Effector memory CD8-positive, alpha-beta T cell (primary cell): ENCODE results near the gene UBE2H.
"Not testable (repeated sequence)": the region's sequence is repeated elsewhere in the genome, so short reads cannot be mapped to it uniquely, and the experiment has no call there.

Experiments
- ATAC-seq: fragments of 150-1000 bp; cut with Tn5 transposase; replicated peaks from 2 replicates; pipeline ENCODE4 v1.10.0; 2021; ENCODE audit warnings: mild to moderate bottlenecking, moderate library complexity
- DNase-seq, 3 experiments: peaks; one replicate each; pipeline ENCODE4 v3.0.0; 2021
- H3K27ac Mint-ChIP-seq, 2 donors: one replicate each; pipeline ENCODE4 v1.8.0; 2022; ENCODE audit warnings: mild to moderate bottlenecking in 2 of 2, mixed read lengths in 2 of 2, moderate library complexity in 2 of 2
- H3K27me3 Mint-ChIP-seq, 2 donors: one replicate each; pipeline ENCODE4 v1.8.0; 2022; ENCODE audit warnings: mixed read lengths in 2 of 2
- H3K36me3 Mint-ChIP-seq: one replicate; pipeline ENCODE4 v1.8.0; 2022; ENCODE audit warnings: mild to moderate bottlenecking, moderate library complexity, mixed read lengths; ENCODE audit not compliant: insufficient read depth
- H3K4me1 Mint-ChIP-seq, 2 donors: one replicate each; pipeline ENCODE4 v1.8.0; 2022; ENCODE audit warnings: low read depth in 2 of 2, mixed read lengths in 2 of 2
- H3K4me3 Mint-ChIP-seq, 2 donors: one replicate each; pipeline ENCODE4 v1.8.0; 2022; ENCODE audit warnings: mild to moderate bottlenecking in 2 of 2, mixed read lengths in 2 of 2, moderate library complexity in 2 of 2
- H3K9me3 Mint-ChIP-seq, 2 donors: one replicate each; pipeline ENCODE4 v1.8.0; 2022; ENCODE audit warnings: mixed read lengths in 2 of 2

The UBE2H gene

DNA sequence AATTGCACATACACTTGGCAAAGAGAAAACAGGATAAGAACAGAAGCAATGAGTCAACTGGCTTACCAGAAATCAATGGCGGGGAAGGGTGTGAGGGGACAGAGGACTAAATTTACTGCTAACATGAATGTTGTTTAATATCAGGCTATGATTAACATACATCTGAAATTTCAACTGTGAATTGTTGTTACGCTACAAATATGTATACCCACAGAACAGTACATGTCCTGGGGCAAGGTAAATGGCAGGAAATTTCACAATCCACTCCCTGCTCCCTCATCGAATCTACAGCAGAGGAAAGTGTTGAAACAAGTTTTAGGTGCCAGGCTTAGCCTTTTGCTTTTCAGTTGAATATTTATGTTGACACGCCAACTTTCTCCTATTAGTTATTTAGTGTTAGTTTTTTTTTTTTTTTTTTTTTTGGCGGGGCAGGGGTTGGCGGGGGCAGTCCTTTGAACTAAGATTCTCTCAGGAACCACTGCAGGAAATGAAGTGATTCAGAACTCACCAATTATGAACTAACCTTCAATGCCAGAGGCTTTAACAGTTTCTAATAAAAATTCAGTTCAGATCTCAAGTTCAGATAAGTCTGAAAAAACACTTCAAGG lies 99.0 kb downstream of the UBE2H start:
- Mint-ChIP-seq H3K27ac (peak overlapping the region in 1 of 2 donors; percentile 24), H3K9me3 (no peaks in the 10 kb centered on the region), H3K4me1 (peaks cover 20 to 26% of the 10 kb centered on the region in 2 donors), H3K27me3 (no peaks in the 10 kb centered on the region), H3K36me3 (peaks cover 17% of the 10 kb centered on the region), H3K4me3 (peak overlapping the region in 1 of 2 donors; percentile 14)
- ATAC-seq (no peak), DNase-seq (no peak)

DNA sequence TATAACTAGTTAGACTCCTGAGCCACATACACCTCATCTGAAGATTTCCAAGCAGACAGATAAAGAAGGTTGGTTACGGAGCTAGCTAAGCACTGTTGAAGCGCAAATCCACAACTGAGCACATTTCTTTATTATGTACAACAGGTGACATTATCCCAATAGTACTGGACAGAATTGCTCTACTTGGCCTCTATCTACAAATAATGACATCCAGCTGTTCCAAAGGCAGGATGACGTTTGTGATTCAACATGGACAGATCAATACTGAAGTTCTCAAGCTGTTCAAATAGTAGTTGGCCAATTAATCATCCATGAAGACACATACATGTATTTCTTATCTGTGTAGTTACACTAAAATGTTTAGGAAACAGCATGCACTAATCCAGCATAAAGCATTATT lies 101.0 kb downstream of the UBE2H start:
- Mint-ChIP-seq H3K27ac (no peak overlapping the region), H3K4me3 (no peak overlapping the region), H3K4me1 (peaks cover 26 to 31% of the 10 kb centered on the region in 2 donors), H3K9me3 (no peaks in the 10 kb centered on the region), H3K27me3 (no peaks in the 10 kb centered on the region), H3K36me3 (peaks cover 20% of the 10 kb centered on the region)
- DNase-seq (no peak), ATAC-seq (no peak)

DNA sequence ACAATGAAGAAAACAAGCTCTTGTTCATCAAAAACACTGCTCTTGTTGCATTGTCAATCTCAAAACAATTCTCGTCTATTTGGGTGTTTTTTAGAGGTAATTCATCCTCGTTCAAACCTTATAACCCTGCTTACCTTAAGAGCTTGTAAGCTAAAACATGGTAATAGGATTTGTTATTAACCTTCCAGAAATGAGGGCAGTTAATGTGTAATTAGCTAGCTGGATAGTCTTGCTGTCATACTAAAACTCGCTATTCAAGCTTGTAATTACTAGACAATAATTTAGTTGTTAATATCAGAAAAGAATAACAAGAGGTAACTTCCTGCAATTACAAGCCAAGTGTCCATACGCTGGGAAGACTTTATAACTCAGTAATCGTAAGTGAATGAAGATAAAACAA lies 101.6 kb downstream of the UBE2H start:
- H3K36me3 Mint-ChIP-seq = peaks cover 18% of the 10 kb centered on the region
- H3K4me1 Mint-ChIP-seq = peaks cover 25 to 27% of the 10 kb centered on the region in 2 donors
- H3K4me3 Mint-ChIP-seq = no peak overlapping the region
- H3K27me3 Mint-ChIP-seq = no peaks in the 10 kb centered on the region
- no peak overlapping the region for H3K27ac Mint-ChIP-seq
- DNase-seq = no peak
- ATAC-seq = no peak
- no peaks in the 10 kb centered on the region for H3K9me3 Mint-ChIP-seq

DNA sequence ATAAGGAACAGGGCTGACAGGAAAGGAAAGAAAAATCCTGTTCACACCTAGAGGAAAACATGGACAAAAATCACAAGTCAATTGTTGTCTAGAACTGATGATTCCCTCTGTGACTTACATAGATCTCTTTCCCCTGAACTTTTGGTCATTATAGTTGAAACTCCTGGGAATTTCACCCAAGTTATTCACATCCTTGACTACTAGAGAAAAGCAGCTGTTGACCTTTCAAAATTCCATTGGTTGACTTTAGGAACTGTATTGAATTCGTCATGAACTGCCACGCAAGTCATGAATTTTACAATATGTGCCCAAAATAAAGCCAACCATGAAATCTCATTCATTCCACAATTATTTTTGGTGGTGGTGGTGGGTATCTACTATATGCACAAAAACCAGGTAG lies 104.3 kb downstream of the UBE2H start:
- ATAC-seq (no peak), DNase-seq (no peak)
- Mint-ChIP-seq H3K9me3 (no peaks in the 10 kb centered on the region), H3K4me1 (peaks cover 20 to 25% of the 10 kb centered on the region in 2 donors), H3K27me3 (no peaks in the 10 kb centered on the region), H3K27ac (no peak overlapping the region), H3K36me3 (peaks cover 13% of the 10 kb centered on the region), H3K4me3 (no peak overlapping the region)

DNA sequence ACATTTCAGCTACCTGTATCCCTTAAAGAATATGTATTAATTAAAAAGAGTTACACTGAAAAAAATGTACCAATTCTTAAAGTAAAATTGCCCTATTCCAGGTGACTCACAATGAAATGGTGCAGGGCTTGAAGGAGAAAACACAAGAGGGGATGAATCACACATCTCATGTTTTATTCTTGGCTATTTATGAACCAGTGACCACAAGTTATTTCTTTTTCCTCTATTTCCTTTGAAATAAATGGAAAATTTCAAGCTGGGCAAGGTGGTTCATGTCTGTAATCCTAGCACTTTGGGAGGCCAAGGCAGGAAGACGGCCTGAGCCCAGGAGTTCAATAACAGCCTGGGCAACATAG lies 106.8 kb downstream of the UBE2H start:
- no peak for DNase-seq
- no peaks in the 10 kb centered on the region for H3K27me3 Mint-ChIP-seq
- ATAC-seq = no peak
- H3K4me3 Mint-ChIP-seq = no peak overlapping the region
- H3K9me3 Mint-ChIP-seq = no peaks in the 10 kb centered on the region
- H3K36me3 Mint-ChIP-seq = peaks cover 13% of the 10 kb centered on the region
- peak overlapping the region in 1 of 2 donors; percentile 35 for H3K27ac Mint-ChIP-seq
- peaks cover 23 to 31% of the 10 kb centered on the region in 2 donors for H3K4me1 Mint-ChIP-seq

DNA sequence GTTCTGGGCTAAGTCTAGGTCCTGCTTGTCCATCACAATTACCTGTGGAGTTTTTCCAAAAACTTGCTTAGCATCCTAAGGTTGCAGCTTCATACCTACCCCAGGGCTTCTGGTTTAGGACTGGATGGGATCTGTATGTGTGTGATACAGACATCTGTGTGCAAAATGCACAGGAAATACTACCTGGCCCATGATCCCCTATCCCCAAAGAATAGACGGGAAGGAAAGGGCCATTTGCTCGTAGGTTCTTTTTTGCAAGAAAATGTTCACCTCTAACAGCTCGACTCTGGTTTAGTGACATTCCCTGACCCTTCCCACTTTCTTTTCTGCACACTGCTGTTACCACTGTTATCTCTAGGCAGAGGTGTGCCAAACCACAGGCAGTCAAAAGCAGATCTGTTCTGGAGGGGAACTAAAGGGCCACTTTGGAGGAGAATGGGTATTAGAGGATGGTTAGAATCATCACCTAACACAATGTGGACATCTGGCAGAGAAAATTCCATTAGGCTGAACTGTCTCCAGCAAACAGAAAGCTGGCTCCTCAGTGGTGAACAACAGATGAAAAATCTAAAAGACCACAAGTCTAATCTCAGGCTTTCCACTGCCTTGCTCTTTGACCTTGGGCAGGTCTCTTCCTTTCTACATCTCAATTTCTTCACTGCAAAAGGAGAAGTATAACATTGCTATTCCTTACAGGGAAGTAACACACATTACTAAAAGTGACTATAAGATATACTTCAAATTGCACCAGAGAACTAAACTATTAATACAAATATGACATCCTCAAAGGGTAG lies 107.4 kb downstream of the UBE2H start:
- Mint-ChIP-seq H3K36me3 (peaks cover 13% of the 10 kb centered on the region), H3K27ac (peak overlapping the region; percentile 32 to 35), H3K9me3 (no peaks in the 10 kb centered on the region), H3K4me1 (peaks cover 29 to 30% of the 10 kb centered on the region in 2 donors), H3K4me3 (no peak overlapping the region), H3K27me3 (no peaks in the 10 kb centered on the region)
- no peak for ATAC-seq
- DNase-seq = no peak

DNA sequence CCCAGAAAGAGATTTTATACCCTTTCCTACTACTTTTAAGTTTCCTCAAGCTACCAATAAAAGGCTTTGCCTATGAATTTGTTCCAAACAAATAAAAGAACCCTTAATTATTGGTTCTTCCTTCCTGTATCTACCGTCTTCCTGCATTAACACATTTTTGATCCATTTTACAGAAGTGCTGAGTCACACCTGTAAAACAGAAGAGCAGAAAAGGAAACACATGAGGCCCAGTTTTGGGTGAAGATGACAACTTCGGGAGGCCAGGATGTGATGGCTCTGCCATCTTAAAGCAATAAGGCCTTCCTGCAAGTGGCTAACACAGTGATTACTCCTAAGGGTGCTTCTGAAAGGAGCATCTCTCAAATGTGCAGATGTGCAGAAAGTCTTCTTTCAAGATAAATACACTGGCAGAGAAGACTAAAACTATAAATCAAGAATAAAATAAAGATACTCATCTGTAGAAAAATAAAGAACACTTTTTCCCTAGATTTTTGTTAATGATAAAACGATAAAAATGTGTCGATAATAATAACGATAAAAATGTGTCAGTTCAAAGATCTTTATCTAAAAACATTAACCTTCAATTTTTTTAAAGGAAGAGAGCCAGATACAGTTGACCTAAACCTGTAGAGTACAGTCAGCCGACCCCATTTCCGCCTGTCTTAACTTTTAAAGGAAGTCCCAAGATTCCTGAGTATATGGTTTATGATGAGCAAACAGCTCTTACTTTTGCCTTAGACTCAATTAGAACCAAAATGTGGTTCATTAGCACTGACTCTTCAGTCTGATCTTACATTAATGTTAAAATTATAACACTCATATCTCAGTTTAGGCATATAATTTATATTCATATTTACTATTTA lies 108.6 kb downstream of the UBE2H start:
- DNase-seq = no peak
- no peak for ATAC-seq
- Mint-ChIP-seq H3K36me3 (peaks cover 6% of the 10 kb centered on the region), H3K27ac (peak overlapping the region; percentile 32 to 35), H3K4me3 (no peak overlapping the region), H3K4me1 (peaks cover 29 to 31% of the 10 kb centered on the region in 2 donors), H3K9me3 (no peaks in the 10 kb centered on the region), H3K27me3 (no peaks in the 10 kb centered on the region)

DNA sequence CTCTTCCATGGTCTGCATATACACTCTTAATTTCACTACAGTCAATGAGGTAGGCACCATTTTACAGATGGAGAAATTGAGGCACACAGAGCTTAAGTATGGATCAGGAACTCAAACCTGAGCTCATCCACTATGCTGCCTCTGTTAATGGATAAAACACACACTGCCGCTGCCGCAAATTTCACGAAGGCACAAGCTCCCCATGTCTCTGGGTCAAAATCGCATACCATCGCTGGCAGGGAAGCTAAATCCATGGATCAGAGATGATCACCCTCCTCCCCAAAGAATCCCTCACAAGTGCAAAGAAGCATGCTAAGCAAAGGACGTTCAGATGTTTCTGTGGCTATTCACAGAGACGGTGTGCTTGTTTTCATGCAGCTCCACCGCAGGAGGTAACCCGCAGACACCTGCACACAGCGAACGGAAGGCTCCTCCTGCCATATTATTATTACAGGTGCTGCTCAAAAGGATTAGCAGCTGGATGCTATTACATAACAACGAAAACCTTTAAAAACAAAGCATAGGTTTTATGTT lies 109.3 kb downstream of the UBE2H start:
- DNase-seq = no peak
- Mint-ChIP-seq H3K4me3 (no peak overlapping the region), H3K27ac (no peak overlapping the region), H3K9me3 (no peaks in the 10 kb centered on the region), H3K27me3 (no peaks in the 10 kb centered on the region), H3K4me1 (peaks cover 29 to 31% of the 10 kb centered on the region in 2 donors), H3K36me3 (peaks cover 10% of the 10 kb centered on the region)
- ATAC-seq = no peak

DNA sequence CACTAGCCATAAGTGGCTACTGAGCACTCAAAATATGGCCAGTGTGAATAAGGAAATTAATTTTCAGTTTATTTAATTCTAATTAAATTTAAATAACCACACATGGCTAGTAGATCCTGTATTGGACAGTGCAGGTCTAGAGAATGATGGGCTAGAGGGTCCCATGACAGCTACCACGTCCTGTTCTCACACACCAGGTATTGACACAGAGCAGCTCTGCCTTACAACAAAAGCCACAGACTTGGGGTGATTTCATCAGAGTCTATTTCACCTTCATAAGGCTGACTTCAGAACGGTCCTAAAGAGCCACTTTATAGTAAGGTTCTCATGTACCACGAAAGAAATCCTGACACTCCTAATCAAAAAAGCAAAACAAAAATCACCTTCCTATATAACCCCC lies 111.3 kb downstream of the UBE2H start:
- H3K4me3 Mint-ChIP-seq = no peak overlapping the region
- no peak overlapping the region for H3K27ac Mint-ChIP-seq
- H3K27me3 Mint-ChIP-seq = no peaks in the 10 kb centered on the region
- H3K9me3 Mint-ChIP-seq = no peaks in the 10 kb centered on the region
- peaks cover 13% of the 10 kb centered on the region for H3K36me3 Mint-ChIP-seq
- ATAC-seq = peak; percentile 63
- peaks cover 21 to 24% of the 10 kb centered on the region in 2 donors for H3K4me1 Mint-ChIP-seq
- DNase-seq = no peak

DNA sequence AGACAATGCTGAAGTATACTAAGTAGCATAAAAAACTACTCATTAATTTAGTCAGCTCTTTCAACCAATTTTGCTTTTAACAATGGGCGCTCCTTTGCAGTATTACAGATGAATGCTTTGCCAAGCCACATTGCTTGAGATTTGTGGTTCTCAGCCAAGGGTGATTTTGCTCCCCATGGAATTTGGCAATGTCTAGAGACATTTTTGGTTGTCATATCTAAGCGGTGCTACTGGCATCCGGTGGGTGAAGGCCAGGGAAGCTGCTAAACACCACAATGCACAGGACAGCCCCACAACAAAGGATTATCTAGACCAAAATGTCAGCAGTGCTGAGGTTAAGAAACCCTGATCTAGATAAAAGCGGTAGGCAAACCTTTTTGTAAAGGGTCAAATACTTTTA lies 112.0 kb downstream of the UBE2H start:
- DNase-seq (no peak), ATAC-seq (peak; percentile 52)
- peaks cover 19 to 23% of the 10 kb centered on the region in 2 donors for H3K4me1 Mint-ChIP-seq
- no peak overlapping the region for H3K4me3 Mint-ChIP-seq
- H3K9me3 Mint-ChIP-seq = no peaks in the 10 kb centered on the region
- H3K27ac Mint-ChIP-seq = peak overlapping the region in 1 of 2 donors; percentile 32
- no peaks in the 10 kb centered on the region for H3K27me3 Mint-ChIP-seq
- H3K36me3 Mint-ChIP-seq = peaks cover 14% of the 10 kb centered on the region

DNA sequence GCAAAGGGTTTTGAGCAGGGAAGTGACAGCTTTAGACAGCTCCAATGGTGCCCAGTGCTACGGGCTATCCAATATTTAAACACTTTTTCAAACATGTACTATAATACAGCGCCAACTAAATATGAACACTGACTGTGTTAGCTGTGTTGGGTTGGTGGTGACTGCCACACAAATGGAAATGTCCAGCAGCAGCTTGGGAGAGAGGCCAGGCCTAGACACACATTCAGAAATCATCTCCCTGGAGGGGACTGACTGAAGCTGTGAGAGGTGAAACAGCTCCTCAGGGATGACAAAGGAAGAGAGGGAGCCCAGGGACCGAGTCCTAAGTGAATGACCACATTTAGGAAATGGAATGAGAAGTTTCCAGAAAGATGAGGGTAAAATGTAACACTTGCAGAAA lies 115.8 kb downstream of the UBE2H start:
- H3K4me3 Mint-ChIP-seq = no peak overlapping the region
- H3K27me3 Mint-ChIP-seq = no peaks in the 10 kb centered on the region
- H3K9me3 Mint-ChIP-seq = no peaks in the 10 kb centered on the region
- no peak for ATAC-seq
- peak overlapping the region in 1 of 2 donors; percentile 61 for H3K27ac Mint-ChIP-seq
- H3K36me3 Mint-ChIP-seq = peaks cover 34% of the 10 kb centered on the region
- H3K4me1 Mint-ChIP-seq = peaks cover 8 to 11% of the 10 kb centered on the region in 2 donors
- no peak for DNase-seq

DNA sequence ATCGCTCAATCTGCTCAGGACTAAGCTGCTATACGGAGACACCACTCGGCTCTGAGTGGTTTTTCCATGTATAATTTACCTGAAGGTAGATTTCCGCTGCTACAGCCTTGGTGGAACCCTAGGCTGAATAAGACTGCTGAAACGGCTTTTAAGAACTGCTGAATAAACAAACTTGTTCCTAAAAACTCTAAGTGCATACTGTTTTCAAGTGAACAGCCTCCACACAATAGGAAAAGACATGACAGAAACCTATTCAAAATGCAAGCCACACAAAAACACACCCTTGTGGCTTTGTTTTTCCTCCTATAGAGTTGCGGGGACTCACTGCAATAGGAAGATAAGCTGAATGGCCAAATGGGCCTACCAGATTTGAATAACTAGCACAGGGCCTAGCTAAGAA lies 117.2 kb downstream of the UBE2H start:
- H3K27ac Mint-ChIP-seq = no peak overlapping the region
- peaks cover 34% of the 10 kb centered on the region for H3K36me3 Mint-ChIP-seq
- no peaks in the 10 kb centered on the region for H3K27me3 Mint-ChIP-seq
- H3K9me3 Mint-ChIP-seq = no peaks in the 10 kb centered on the region
- DNase-seq (no peak), ATAC-seq (no peak)
- H3K4me1 Mint-ChIP-seq = peaks cover 4% of the 10 kb centered on the region in 2 donors
- H3K4me3 Mint-ChIP-seq = no peak overlapping the region

DNA sequence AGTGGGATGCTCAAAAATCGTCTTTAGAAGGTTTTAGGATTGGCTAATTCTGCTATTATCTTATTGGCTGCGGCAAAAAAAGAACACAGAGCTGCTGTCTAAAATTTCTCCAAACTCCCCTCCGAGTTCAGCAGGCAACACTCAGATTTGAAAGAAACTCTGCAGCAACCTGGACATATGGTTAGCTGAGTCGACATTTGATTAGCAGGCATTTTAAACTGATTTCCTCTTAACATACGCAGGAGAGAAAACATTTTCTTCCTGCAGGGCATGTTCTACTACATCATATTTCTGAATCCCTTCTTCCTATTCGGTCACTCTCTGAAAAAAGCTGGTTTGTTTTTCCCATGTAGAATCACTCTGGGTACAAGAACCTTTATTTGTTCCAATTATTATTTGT lies 119.4 kb downstream of the UBE2H start:
- Mint-ChIP-seq H3K4me1 (peaks cover 9 to 12% of the 10 kb centered on the region in 2 donors), H3K36me3 (peaks cover 30% of the 10 kb centered on the region)
- not testable (repeated sequence) for H3K27ac Mint-ChIP-seq, H3K4me3 Mint-ChIP-seq, ATAC-seq, H3K27me3 Mint-ChIP-seq, DNase-seq, H3K9me3 Mint-ChIP-seq
